Mesenchymal stem cell (in vitro differentiated cells and primary cell): ENCODE measurements around the gene ABHD17B. TPM values are rescaled to one million over a fixed set of nuclear protein-coding genes. Genes with fewer than 3 reads are reported as not detected.

ENCODE experiments used
- DNase-seq: peaks from one replicate; pipeline ENCODE4 v3.0.0-alpha.2; 2013
- H2AFZ ChIP-seq: one replicate; pipeline ENCODE4 v1.6.1; 2013; ENCODE audit warnings: low read depth, mild to moderate bottlenecking, control low read depth, inconsistent platforms, low read length, moderate library complexity
- H2AK5ac ChIP-seq: 2 replicates; pipeline ENCODE4 v1.6.1; 2013; ENCODE audit warnings: low read length, moderate library complexity, mild to moderate bottlenecking, inconsistent platforms; ENCODE audit not compliant: severe bottlenecking
- H2BK120ac ChIP-seq: one replicate; pipeline ENCODE4 v1.6.1; 2013; ENCODE audit warnings: low read depth, mild to moderate bottlenecking, inconsistent platforms, low read length, moderate library complexity
- H2BK12ac ChIP-seq, 2 experiments: one replicate each; pipeline ENCODE4 v1.6.1; 2013; ENCODE audit warnings: inconsistent platforms in 2 of 2, low read length in 2 of 2, mild to moderate bottlenecking in 2 of 2, moderate library complexity in 2 of 2, control low read depth in 1 of 2
- H2BK15ac ChIP-seq: one replicate; pipeline ENCODE4 v1.6.1; 2013; ENCODE audit warnings: mild to moderate bottlenecking, low read depth, inconsistent platforms; ENCODE audit not compliant: poor library complexity, severe bottlenecking
- H2BK5ac ChIP-seq: 2 replicates; pipeline ENCODE4 v1.6.1; 2013; ENCODE audit warnings: low read depth, mild to moderate bottlenecking, low read length, control low read depth, inconsistent platforms; ENCODE audit not compliant: poor library complexity, severe bottlenecking
- H3K14ac ChIP-seq, 2 experiments: one replicate each; pipeline ENCODE4 v1.6.1; 2013; ENCODE audit warnings: inconsistent platforms in 2 of 2, low read length in 2 of 2, control low read depth in 1 of 2, mild to moderate bottlenecking in 1 of 2, moderate library complexity in 1 of 2
- H3K18ac ChIP-seq, 2 experiments: one replicate each; pipeline ENCODE4 v1.6.1; 2013; ENCODE audit warnings: inconsistent platforms in 2 of 2, low read length in 2 of 2, control low read depth in 1 of 2, low read depth in 1 of 2, mild to moderate bottlenecking in 1 of 2
- H3K23ac ChIP-seq, 2 experiments: one replicate each; pipeline ENCODE4 v1.6.1; 2013; ENCODE audit warnings: inconsistent platforms in 2 of 2, low read length in 2 of 2, mild to moderate bottlenecking in 2 of 2, moderate library complexity in 2 of 2, control low read depth in 1 of 2
- H3K27ac ChIP-seq: 2 replicates; pipeline ENCODE4 v1.5.1; 2013; ENCODE audit warnings: mild to moderate bottlenecking, moderate library complexity, low read length, control low read depth, inconsistent platforms; ENCODE audit not compliant: poor library complexity, severe bottlenecking
- H3K27me3 ChIP-seq, 2 experiments: 2 replicates each; pipeline versions ENCODE4 v1.6.1 to v1.7.0; 2013; ENCODE audit warnings: low read length in 2 of 2, mild to moderate bottlenecking in 2 of 2, moderate library complexity in 2 of 2, control low read depth in 1 of 2, inconsistent platforms in 1 of 2; ENCODE audit not compliant: control insufficient read depth in 1 of 2, insufficient read depth in 1 of 2
- H3K36me3 ChIP-seq, 2 experiments: 2 replicates each; pipeline versions ENCODE4 v1.6.1 to v1.7.0; 2013; ENCODE audit warnings: low read length in 2 of 2, control low read depth in 1 of 2, inconsistent platforms in 1 of 2, low read depth in 1 of 2, mild to moderate bottlenecking in 1 of 2; ENCODE audit not compliant: insufficient read depth in 2 of 2, control insufficient read depth in 1 of 2
- H3K4ac ChIP-seq, 2 experiments: one replicate each; pipeline ENCODE4 v1.6.1; 2013; ENCODE audit warnings: inconsistent platforms in 2 of 2, low read length in 2 of 2, mild to moderate bottlenecking in 2 of 2, moderate library complexity in 2 of 2, control low read depth in 1 of 2, low read depth in 1 of 2
- H3K4me1 ChIP-seq: 2 replicates; pipeline ENCODE4 v1.6.1; 2013; ENCODE audit warnings: low read depth, low read length, control low read depth; ENCODE audit not compliant: control insufficient read depth, insufficient read depth
- H3K4me2 ChIP-seq: 2 replicates; pipeline ENCODE4 v1.6.1; 2013; ENCODE audit warnings: low read length, mild to moderate bottlenecking, inconsistent platforms; ENCODE audit not compliant: poor library complexity, severe bottlenecking
- H3K4me3 ChIP-seq, 2 experiments: 2 replicates each; pipeline versions ENCODE4 v1.5.1 to v1.7.0; 2013; ENCODE audit warnings: low read length in 2 of 2, mild to moderate bottlenecking in 2 of 2, control low read depth in 1 of 2, low read depth in 1 of 2; ENCODE audit not compliant: insufficient read depth in 1 of 2
- H3K79me1 ChIP-seq: replicated peaks from 2 replicates; pipeline ENCODE4 v1.6.1; 2013; ENCODE audit warnings: mild to moderate bottlenecking, control low read depth, low read length, inconsistent platforms; ENCODE audit not compliant: poor library complexity, severe bottlenecking
- H3K9ac ChIP-seq: 2 replicates; pipeline ENCODE4 v1.7.0; 2013; ENCODE audit warnings: mild to moderate bottlenecking, low read length, moderate library complexity
- H3K9me3 ChIP-seq: 2 replicates; pipeline ENCODE4 v1.7.0; 2013; ENCODE audit warnings: mild to moderate bottlenecking, low read length; ENCODE audit not compliant: control insufficient read depth
- H4K8ac ChIP-seq: one replicate; pipeline ENCODE4 v1.6.1; 2013; ENCODE audit warnings: inconsistent platforms, mild to moderate bottlenecking, low read length, moderate library complexity
- H4K91ac ChIP-seq: one replicate; pipeline ENCODE4 v1.6.1; 2013; ENCODE audit warnings: mild to moderate bottlenecking, low read length, inconsistent platforms
- WGBS: methylation state at CpG from one replicate; pipeline ENCODE4 v1.1.7; 2013; ENCODE audit warnings: mixed read lengths; 5-methylcytosine and 5-hydroxymethylcytosine counted together
- small RNA-seq: library from polyadenylated mRNA; stranded (forward); fragments of <200 nt; extraction: miRNeasy Mini kit (QIAGEN cat#:217004); gene quantifications from one replicate; pipeline ENCODE3, GENCODE V24; 2013; ENCODE audit warnings: low read depth

Gene ABHD17B

DNA sequence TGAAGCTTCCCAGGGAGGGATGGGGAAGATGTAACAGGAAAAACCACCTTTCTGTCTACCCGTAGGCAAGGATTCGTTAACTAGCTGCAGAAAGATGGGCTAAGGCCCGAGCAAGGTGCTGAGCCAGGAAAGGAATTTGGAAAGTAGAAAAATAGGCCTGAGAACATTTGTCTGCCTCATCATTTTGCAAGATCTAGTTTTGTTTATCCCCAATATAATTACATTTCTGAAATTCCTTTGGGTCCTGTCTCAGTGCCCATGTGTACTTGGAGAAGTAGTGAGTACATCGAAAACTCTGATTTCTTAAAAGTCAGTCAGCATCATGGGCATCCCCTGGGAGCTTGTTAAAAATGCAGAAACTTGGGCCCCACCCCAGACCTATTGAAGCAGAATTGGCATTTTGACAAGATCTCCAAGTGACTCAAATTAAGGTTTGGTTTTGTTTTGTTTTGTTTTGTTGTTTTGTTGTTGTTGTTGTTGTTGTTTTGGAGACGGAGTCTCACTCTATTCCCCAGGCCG lies 90.5 kb downstream of the ABHD17B start:
- Histone ChIP-seq H3K9ac (no peak overlapping the region), H2AK5ac (no peak overlapping the region), H4K91ac (no peak overlapping the region), H2BK12ac (no peak overlapping the region), H3K18ac (no peak overlapping the region), H3K23ac (no peak overlapping the region), H2BK15ac (no peak overlapping the region), H3K27me3 (no peaks in the 10 kb centered on the region), H3K4ac (no peak overlapping the region), H3K79me1 (no peaks in the 10 kb centered on the region), H3K4me2 (no peak overlapping the region), H3K4me3 (no peak overlapping the region), H3K27ac (no peak overlapping the region), H3K4me1 (no peaks in the 10 kb centered on the region), H4K8ac (no peak overlapping the region), H2AFZ (no peak overlapping the region), H2BK5ac (no peak overlapping the region), H2BK120ac (no peak overlapping the region), H3K14ac (no peak overlapping the region), H3K36me3 (no peaks in the 10 kb centered on the region), H3K9me3 (no peaks in the 10 kb centered on the region)
- no peak for DNase-seq
- WGBS = 92% methylated on average over 3 of the region's 6 CpGs

DNA sequence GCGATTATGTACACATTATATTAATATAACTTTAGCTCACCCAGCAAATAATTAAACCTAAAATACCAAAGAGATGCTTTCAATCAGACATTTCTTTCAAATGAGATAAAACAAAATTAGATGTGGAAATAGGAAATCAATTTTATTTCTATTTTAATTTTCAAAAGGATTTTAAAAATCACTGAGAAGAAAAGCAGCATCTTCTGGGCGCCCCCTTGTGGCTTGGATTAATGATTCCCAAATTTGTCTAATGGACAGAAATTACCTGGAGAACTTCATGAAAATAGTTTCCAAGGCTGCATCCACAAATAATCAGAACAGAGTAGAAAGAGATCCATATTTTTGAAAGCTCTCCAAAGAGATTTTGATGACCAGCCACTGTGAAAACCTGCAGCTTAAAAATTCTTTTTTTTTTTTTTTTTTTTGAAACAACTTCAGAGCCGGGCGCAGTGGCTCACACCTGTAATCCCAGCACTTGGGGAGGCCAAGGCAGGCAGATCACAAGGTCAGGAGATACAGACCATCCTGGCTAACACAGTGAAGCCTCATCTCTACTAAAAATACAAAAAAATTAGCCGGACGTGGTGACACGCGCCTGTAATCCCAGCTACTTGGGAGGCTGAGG lies 91.8 kb downstream of the ABHD17B start:
- H3K4me3 ChIP-seq = no peak overlapping the region
- H3K4me1 ChIP-seq = no peaks in the 10 kb centered on the region
- H3K14ac ChIP-seq = no peak overlapping the region
- no peak overlapping the region for H2BK120ac ChIP-seq
- H3K23ac ChIP-seq = no peak overlapping the region
- no peak overlapping the region for H3K4me2 ChIP-seq
- H2BK15ac ChIP-seq = no peak overlapping the region
- no peak overlapping the region for H2AK5ac ChIP-seq
- H3K27me3 ChIP-seq = no peaks in the 10 kb centered on the region
- no peak overlapping the region for H4K91ac ChIP-seq
- H3K9me3 ChIP-seq = no peaks in the 10 kb centered on the region
- peak; percentile 45 for DNase-seq
- H3K4ac ChIP-seq = no peak overlapping the region
- WGBS = 97% methylated on average over 6 of the region's 8 CpGs
- no peak overlapping the region for H2AFZ ChIP-seq
- no peak overlapping the region for H4K8ac ChIP-seq
- no peaks in the 10 kb centered on the region for H3K36me3 ChIP-seq
- H2BK5ac ChIP-seq = no peak overlapping the region
- H3K27ac ChIP-seq = no peak overlapping the region
- H3K18ac ChIP-seq = no peak overlapping the region
- no peak overlapping the region for H2BK12ac ChIP-seq
- H3K79me1 ChIP-seq = no peaks in the 10 kb centered on the region
- no peak overlapping the region for H3K9ac ChIP-seq

DNA sequence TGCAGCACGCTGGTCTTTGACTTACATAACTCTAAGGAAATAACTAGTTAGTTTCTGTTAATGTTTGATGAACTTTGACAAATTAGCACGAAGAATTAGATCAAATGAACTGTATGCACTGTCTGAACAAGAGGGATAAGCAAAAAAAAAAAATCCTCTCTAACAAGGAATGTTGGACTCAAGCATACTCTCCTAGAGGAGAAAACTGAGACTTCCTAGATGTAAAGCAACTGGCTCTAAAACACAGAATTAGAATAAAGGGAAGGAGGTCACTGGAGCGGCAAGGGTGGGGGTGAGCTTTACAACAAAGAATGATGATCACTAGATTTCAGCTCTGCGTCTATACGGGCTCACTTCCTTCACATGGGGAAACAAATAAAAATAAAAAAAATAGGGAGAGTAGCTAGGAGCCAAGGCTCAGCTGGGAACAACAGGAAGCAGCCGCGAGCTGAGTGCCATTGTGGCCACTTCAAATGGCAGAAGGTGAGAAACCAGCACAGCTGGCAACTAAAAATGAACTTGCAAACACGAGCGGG lies 94.0 kb downstream of the ABHD17B start:
- no peaks in the 10 kb centered on the region for H3K79me1 ChIP-seq
- no peak overlapping the region for H2BK12ac ChIP-seq
- no peak overlapping the region for H2BK120ac ChIP-seq
- no peak overlapping the region for H2AFZ ChIP-seq
- H3K4ac ChIP-seq = no peak overlapping the region
- H2AK5ac ChIP-seq = no peak overlapping the region
- no peaks in the 10 kb centered on the region for H3K27me3 ChIP-seq
- WGBS = 72% methylated on average over 7 of the region's 9 CpGs
- H3K36me3 ChIP-seq = no peaks in the 10 kb centered on the region
- no peak overlapping the region for H3K9ac ChIP-seq
- H3K14ac ChIP-seq = no peak overlapping the region
- no peak for DNase-seq
- no peak overlapping the region for H4K8ac ChIP-seq
- no peak overlapping the region for H3K4me2 ChIP-seq
- no peaks in the 10 kb centered on the region for H3K9me3 ChIP-seq
- H2BK15ac ChIP-seq = no peak overlapping the region
- H2BK5ac ChIP-seq = no peak overlapping the region
- no peak overlapping the region for H3K4me3 ChIP-seq
- no peak overlapping the region for H4K91ac ChIP-seq
- no peak overlapping the region for H3K18ac ChIP-seq
- H3K23ac ChIP-seq = no peak overlapping the region
- no peak overlapping the region for H3K27ac ChIP-seq
- no peaks in the 10 kb centered on the region for H3K4me1 ChIP-seq

Small RNAs within 50 kb of the gene (small RNA-seq; reads per million reads assigned to genes)
- gene RF00019 = not detected
